Stimulated activated CD8-positive, alpha-beta memory T cell treated with anti-CD3 and anti-CD28 coated beads, Interleukin-2, amount 100 ng/mL, for 48 hours (primary cell): ENCODE data around the gene HYOU1.
"Not testable (repeated sequence)": the region's sequence is repeated elsewhere in the genome, so short reads cannot be mapped to it uniquely, and the experiment has no call there.

ENCODE experiments used
- DNase-seq, 2 donors: peaks; one replicate each; pipeline ENCODE4 v3.0.0-alpha.2; 2020; ENCODE audit warnings: low read depth in 2 of 2

The HYOU1 gene, protein sequence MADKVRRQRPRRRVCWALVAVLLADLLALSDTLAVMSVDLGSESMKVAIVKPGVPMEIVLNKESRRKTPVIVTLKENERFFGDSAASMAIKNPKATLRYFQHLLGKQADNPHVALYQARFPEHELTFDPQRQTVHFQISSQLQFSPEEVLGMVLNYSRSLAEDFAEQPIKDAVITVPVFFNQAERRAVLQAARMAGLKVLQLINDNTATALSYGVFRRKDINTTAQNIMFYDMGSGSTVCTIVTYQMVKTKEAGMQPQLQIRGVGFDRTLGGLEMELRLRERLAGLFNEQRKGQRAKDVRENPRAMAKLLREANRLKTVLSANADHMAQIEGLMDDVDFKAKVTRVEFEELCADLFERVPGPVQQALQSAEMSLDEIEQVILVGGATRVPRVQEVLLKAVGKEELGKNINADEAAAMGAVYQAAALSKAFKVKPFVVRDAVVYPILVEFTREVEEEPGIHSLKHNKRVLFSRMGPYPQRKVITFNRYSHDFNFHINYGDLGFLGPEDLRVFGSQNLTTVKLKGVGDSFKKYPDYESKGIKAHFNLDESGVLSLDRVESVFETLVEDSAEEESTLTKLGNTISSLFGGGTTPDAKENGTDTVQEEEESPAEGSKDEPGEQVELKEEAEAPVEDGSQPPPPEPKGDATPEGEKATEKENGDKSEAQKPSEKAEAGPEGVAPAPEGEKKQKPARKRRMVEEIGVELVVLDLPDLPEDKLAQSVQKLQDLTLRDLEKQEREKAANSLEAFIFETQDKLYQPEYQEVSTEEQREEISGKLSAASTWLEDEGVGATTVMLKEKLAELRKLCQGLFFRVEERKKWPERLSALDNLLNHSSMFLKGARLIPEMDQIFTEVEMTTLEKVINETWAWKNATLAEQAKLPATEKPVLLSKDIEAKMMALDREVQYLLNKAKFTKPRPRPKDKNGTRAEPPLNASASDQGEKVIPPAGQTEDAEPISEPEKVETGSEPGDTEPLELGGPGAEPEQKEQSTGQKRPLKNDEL

DNA sequence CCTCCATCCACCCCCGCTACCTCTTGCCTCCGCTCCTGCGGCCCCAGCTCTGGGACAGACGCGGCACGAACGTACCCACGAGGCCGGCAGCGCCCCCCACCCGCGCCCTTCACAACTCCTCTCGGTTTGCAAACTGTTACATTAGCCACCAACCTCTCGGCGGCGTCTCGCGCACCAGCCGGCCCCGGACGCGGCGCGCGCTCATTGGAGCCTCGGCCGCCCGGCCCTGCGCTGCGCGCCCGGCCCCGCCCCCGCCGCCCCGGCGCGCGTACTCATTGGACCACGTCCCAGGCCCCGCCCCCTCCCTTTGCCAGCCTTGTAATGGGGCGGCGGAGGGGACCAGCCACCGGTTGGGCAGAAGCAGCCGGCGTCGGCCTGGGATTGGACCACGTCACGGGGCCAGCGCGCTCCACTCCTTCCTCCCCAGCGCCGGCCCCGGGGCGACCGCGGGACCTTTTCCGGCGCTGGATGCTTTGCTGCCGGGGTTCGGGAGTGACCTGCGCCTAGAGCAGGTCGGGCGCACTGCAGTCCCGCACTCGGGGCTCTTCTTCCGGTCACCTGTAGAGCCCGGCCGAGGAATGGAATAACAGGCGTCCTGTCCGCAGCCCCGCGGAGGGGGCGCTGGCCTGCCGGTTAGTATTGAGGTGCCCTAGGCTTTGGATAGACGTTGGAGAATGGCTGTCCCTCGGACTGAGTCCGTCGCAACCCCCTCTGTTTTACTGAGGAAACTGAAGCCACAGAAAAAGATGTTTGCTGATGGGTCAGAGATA is at the start of gene HYOU1:
HYOU1 (minus strand) TSS at position 206 of the 770 bp plus-strand sequence. CDS start 1,045 bp downstream, outside the sequence.
- peak; percentile 98 to 100 for DNase-seq

DNA sequence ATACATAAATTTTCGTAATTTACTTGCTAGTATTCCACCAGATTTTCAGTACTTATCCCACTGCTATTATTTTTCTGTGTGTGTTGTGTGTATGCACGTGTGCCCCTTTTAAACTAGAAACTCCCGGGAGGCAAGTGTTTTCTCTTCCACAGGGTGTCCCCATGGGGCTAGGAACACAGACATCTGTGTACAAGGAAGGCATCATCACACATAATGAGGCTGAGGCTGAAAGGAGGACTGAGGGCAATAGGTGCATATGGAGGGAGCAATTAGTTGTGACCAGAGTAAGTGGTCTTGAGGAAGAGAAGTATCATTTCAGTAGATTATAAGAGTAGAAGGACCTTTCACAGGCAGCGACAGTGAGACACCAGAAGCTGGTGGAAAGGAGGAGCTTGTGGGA is 46.8 kb upstream of the HYOU1 start:
- DNase-seq = no peak

DNA sequence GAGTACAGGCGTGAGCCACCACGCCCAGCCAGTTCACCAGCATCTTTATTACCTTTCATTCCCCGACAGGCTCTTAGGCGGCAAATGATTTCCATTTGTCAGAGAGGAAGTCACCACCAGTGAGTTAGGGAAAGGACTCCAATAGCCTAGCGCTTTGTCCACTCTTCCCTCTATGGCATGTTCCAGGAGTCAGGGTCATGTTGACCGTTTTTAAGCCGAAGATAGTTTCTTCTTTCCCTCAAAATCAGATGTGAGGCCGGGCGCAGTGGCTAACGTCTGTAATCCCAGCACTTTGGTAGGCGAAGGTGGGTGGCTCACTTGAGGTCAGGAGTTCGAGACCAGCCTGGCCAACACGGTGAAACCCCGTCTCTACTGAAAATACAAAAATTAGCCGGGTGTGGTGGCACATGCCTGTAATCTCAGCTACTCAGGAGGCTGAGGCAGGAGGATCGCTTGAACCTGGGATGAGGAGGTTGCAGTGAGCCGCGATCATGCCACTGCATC is 46.2 kb upstream of the HYOU1 start:
- DNase-seq = not testable (repeated sequence)

DNA sequence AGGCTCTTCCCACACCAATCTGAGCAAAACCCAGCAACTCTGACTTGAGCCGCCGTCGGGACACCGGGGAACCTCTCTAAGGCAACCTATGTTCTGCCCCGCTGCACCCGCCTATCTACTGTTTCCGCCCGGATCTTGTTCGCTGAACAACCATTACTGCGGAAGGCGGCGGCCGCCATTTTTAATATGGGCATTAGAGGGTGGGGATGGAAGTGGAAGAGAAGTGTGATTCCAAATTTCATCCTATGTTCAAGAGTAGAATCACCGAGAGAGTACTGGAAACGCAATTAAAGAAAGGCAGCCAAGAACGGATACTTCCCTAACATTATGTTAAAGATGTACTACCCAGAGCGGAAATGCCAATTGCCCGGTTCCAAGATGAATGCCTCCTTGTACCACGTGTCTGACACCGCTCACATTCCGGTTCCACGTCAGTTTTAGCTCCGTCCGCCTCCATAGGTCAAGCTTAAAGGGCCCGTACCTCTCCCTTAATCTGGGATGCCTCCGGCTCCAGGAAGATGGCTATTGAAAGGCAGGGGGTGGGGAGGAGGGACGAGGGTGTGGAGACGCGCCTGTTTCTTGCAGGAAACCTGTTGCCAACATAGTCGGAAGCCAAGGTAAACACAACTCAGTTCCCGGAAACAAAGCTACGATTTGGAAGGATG is 44.9 kb upstream of the HYOU1 start, which contains the start of gene DPAGT1:
DPAGT1 (minus strand) TSS at position 95 of the 665 bp plus-strand sequence. CDS start 198 bp downstream, outside the sequence.
- DNase-seq = peak; percentile 65 to 80

DNA sequence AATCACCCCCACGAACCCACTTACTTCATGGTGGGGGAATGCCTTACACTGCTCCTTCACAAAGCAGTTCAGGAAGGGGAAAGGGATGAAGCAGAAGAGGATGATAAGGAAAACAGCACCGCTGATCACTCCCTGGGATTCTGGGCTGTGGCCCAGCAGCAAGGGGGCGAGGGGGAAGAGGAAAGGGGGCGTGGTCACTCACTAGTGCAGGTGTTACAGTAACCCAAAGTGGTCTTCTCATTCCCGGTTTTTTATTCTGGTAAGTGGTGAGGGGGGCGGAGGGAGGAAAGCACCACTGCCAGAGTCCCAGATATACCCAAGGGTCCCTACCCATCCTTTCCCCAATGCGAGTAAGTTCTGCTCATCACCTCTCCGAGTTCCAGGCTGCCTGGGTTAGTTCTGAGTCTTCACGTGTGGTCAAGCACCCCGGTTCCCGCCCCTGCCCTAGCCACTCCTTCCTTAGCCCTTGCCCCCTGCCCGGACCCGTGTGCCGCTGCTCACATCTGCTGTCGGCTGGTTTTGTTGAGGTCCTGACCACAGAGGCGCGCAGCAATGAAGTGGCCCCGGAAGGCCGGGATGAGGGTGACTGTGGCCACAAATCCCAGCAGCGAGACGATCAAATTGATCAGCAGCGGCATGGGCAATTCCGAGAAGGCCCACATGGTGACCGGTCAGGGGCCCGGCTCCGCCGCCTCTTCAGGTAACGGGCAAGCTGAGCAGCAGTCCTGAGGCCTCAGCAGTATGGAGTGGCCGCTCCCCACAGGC is 44.2 kb upstream of the HYOU1 start:
- DNase-seq = no peak

DNA sequence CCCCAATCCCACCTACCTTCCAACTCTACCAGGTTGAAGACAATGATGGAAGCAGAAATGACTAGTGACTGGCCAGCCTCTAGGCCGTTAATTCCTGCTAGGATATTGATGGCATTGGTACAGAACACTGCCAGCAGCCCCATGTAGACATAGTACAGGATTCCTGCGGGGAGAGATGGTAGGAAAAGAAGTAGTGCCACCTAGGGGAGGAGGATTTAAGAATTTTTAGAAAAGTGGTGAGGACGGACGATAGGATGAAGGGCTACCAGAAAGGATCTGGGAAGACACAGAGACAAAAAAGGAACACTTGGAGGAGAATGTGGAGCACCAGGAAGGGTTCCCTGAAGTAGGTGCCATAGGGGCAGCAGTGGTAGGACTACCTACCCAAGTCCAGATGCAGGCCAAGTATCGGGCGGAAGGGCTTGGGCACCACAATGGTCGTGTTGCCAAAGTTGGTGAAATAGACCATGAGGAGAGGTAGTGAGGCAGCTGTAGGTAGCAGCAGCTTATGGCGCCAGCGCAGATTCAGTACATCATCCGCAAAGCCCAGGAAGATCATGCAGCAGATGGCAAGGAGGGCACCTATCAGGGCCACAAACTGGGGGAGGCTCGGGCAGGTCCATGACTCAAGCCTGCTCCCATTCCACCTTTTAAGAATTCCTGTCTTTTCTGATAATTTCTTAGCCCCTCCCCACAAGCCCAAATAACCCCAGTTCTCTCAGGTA is 43.4 kb upstream of the HYOU1 start:
- DNase-seq = no peak

DNA sequence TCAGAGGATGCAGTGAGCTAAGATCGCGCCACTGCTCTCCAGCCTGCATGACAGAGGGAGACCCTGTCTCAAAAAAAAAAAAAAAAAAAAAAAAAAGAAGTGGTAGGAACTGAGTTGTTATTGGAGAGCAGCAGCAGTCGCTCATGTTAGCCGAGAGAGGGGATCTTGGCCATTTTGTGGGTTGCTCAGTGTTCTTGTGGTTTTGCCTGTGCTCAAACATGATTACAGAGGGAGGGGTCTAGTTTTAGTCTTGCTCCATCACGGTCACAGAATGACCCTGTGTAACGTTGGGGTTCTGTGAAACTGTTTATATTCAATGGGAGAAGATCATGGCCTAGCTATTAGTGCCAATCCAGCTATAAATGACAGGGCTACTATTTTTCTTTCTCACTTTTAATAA is 42.7 kb upstream of the HYOU1 start:
- no peak for DNase-seq

DNA sequence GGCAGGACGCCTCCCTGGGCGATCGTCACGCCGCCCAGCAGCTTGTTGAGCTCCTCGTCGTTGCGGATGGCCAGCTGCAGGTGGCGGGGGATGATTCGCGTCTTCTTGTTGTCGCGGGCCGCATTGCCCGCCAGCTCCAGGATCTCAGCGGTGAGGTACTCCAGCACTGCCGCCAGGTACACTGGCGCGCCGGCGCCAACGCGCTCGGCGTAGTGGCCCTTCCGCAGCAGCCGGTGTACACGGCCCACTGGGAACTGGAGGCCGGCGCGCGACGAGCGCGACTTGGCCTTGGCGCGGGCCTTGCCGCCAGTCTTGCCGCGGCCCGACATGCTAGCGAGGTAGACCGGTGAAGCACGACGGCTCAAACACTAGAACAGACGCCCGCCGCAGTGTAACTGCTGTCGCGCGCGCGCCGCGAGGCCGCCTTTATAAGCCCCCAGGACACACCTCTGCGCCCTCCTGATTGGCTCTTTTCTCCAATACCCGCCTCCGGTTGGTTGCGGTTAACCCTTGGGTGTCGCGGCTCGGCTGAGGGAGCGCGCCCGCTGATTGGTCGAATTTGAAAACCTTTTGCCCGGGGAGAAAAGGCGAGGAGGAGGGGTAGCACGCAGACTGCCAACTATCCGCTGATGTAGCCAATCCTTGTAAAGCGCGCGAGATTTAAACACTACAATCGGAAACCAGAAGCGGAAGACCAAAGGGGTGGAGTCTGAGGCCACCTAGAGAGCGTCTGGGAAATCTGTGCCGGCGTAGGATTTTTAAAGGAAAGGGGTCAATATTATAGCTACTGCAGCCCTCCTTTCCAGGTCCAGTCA is 38.3 kb upstream of the HYOU1 start:
- peak; percentile 98 to 99 for DNase-seq

DNA sequence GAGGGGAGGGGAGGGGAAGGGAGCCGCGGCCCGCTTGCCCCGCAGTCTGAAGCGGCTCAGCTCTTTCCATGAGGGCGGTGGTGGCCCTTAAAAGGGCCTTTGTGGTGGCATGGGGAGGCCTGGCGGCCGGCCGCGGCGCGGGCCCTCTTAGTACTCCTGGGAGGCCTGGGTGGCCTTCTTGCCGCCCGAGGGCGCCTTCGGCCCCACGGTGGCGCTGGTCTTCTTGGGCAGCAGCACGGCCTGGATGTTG is 37.7 kb upstream of the HYOU1 start:
- DNase-seq = peak in 1 of 2 donors; percentile 44

DNA sequence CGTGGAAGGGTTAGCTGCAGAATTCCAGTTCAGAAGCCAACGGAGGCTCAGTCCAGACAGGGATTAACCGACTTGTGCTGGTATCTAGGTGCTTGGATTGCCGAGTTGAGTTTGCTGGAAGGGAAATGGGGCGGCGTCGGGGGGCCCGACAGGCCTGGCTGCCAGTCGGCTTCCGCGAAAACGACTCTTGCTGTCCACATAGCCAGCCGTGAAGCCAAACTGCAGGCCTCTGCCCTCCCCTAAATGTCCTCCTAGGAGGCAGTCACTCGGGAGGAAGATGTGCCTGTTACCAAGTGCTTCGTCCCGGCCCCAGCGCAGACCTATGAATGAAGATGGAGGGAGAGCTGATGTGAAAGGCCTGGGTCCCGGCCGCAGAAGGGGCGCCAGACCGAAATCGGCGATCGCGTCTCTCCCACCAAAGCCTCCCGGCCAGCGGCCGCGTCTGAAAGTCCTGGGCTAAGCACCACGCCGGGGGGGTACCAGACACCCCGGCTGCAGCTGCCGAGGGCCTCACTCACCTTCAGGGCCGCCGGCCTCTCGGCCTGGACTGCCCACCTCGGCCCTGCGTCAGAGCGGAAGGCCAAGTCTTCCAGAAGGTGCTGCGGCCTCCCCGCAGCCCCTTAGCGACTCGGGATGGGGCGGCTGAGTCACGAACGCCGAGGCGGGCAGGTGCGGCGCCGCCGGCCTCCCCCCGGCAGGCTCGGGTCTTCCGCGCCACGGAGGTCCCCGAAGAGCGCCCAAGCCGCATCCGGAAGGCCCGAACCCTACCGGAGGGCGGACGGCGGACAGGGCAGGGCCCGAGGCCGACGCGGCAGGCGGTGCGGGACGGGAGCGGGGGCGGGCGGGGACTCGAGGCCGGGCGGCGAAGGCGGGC is 37.2 kb upstream of the HYOU1 start:
- DNase-seq = no peak

DNA sequence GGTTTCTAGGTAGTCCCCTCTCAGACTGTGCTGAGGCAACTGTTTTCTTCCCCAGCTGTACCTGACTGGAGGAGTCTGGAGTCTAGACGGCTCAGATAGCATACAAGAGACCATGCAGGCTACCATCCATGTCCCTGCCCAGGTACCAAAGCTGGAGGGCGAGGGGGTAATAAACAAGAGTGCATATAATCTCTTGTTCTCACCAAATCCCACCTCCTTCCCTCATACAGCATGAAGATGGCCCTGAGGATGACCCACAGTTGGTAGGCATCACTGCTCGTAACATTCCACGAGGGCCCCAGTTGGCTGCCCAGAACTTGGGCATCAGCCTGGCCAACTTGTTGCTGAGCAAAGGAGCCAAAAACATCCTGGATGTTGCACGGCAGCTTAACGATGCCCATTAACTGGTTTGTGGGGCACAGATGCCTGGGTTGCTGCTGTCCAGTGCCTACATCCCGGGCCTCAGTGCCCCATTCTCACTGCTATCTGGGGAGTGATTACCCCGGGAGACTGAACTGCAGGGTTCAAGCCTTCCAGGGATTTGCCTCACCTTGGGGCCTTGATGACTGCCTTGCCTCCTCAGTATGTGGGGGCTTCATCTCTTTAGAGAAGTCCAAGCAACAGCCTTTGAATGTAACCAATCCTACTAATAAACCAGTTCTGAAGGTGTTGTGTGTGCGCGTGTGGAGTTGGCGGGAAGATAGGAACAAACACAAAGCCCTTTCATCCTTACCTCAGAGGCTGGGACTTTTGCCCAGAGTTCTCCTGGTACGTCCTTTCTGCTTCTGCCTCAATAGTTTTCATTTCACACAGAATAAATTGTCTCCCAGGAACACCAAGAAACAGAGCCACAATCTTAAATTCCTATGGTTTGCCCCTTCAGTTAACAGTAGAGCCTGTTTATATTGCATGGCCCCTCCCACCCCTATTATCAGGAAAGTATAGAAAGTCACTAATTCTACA is 36.2 kb upstream of the HYOU1 start:
- no peak for DNase-seq

DNA sequence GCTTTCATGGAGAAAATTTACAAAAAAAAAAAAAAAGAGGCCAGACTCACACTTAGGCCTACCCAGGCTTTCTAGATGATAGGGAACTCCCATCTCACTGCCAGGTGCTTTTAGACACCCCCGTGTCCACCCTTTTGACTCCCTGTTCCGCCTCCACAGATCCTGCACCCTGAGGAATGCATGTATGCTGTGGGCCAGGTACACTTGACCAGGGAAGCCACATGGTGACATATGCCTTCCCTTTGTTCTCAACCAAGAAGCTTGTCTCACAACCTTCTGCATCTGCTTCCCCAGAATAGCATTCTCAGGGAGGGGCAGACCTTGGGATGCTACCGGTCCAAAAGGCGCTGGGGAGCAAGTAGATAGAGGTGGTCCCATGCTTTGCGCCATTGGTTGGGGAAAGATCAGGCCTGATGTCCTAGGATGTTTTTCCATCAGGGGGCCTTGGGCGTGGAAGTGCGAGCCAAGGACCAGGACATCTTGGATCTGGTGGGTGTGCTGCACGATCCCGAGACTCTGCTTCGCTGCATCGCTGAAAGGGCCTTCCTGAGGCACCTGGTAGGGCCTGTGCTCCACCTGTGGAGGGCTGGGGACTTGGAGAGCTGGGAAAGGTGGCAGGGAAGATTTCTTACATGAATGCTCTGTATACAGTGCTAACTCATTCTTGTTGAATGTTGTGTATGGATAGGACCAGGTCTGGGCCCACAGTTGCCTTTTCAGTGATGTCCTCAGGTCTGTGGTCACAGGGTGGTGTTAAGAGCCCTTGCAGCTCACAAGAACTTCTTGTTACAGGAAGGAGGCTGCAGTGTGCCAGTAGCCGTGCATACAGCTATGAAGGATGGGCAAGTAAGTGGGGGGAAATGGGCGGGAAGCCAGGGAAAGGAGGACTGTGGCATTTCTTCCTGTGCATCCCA is 35.2 kb upstream of the HYOU1 start:
- no peak for DNase-seq

DNA sequence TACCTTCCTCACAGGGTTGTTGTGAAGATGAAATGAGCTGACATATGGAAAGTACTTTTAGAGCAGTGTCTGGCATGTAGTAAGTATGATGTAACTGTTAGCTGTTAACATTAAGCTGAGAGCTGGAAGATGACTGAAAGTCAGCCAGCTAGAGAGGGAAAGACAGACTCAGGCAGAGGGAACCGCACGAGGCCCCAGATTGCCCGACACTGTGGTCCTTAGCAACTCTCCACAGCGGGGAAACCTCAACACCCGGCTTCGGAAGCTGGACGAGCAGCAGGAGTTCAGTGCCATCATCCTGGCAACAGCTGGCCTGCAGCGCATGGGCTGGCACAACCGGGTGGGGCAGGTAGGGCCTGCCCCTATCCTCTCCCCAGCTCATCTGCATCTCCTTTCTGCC is 34.2 kb upstream of the HYOU1 start:
- DNase-seq = no peak

DNA sequence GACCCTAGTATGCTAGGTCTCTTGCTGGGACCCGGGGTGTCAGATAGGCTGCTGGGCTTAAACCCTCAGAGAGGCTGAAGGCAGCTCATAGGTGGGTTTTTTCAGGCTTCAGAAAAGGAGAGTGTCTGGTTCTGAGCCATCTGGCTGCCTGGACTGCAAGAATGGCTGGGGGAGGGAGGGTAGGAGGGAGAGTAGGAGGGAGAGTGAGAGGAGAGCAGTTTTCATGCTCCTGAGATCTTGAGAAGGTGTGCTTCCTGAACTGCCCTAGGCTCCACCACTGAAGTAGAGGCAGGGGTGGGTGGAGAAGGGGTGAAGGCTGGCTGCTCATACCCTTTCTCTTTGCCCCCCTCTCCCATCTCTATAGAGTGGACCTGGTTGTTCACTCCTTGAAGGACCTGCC is 32.3 kb upstream of the HYOU1 start:
- no peak for DNase-seq

DNA sequence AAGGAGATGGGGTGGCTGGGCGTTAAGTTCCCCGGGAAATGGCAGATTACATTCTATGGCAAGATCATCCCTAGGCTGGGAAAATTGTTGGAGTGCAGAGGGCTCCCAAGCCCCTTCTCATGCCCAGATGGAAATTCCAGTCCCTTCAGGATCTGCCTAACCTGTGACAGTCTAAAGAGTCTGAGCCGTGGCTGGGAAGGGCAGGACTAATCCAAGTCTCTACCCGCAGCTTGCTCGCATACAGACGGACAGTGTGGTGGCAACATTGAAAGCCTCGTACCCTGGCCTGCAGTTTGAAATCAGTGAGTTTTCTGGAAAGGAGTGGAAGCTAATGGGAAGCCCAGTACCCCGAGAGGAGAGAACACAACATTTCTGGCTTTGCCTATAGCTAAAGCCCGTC is 31.4 kb upstream of the HYOU1 start:
- no peak for DNase-seq
